K562 (cell line): ENCODE results near the gene TRPV5. TPM values are rescaled to one million over a fixed set of nuclear protein-coding genes. Genes with fewer than 3 reads are reported as not detected.
A peak's percentile ranks its signal among the peaks of the same experiment; 100 is the strongest.

Source experiments
- CREBBP ChIP-seq: IDR thresholded peaks from one replicate; pipeline ENCODE4 v1.6.1; 2012; ENCODE audit warnings: low read depth, mild to moderate bottlenecking, control low read depth, inconsistent platforms, low read length
- CREM ChIP-seq: IDR thresholded peaks from 2 replicates; pipeline ENCODE4 v1.6.1; 2014; ENCODE audit warnings: antibody characterized with exemption, low read depth
- E2F1 ChIP-seq: sonication (generic); formaldehyde crosslinking; IDR thresholded peaks from 2 replicates; pipeline ENCODE4 v1.8.1; 2023; ENCODE audit warnings: mild to moderate bottlenecking, missing genetic modification reagents, moderate library complexity
- GABPB2 ChIP-seq: fragments of 250-450 bp; sonication (Bioruptor Pico); conservative IDR thresholded peaks from 2 replicates; pipeline ENCODE4 v1.5.1; 2021; ENCODE audit warnings: mild to moderate bottlenecking
- NCOA2 ChIP-seq, 2 experiments: fragments of 450-650 bp; IDR thresholded peaks; 2 replicates each; pipeline ENCODE4 v1.6.1; 2018; ENCODE audit warnings: mild to moderate bottlenecking in 2 of 2, moderate library complexity in 1 of 2; ENCODE audit not compliant: partially characterized antibody in 2 of 2
- NCOA6 ChIP-seq: fragments of 450-650 bp; IDR thresholded peaks from 2 replicates; pipeline ENCODE4 v1.6.1; 2017; ENCODE audit warnings: mild to moderate bottlenecking
- NFIX ChIP-seq: fragments of 250-450 bp; sonication (Bioruptor Pico); IDR thresholded peaks from 2 replicates; pipeline ENCODE4 v1.4.0; 2020; ENCODE audit warnings: low read depth, mild to moderate bottlenecking, moderate library complexity
- NFRKB ChIP-seq: fragments of 450-650 bp; IDR thresholded peaks from 2 replicates; pipeline ENCODE4 v1.6.1; 2016; ENCODE audit warnings: low read depth
- NFXL1 ChIP-seq: fragments of 450-650 bp; formaldehyde crosslinking; IDR thresholded peaks from 2 replicates; pipeline ENCODE4 v1.4.0; 2021; ENCODE audit warnings: mild to moderate bottlenecking
- NR3C1 ChIP-seq: sonication (generic); formaldehyde crosslinking; IDR thresholded peaks from 2 replicates; pipeline ENCODE4 v1.8.1; 2022; ENCODE audit warnings: missing genetic modification reagents
- PHF21A ChIP-seq: fragments of 450-650 bp; IDR thresholded peaks from 2 replicates; pipeline ENCODE4 v1.6.1; 2017; ENCODE audit warnings: low read depth, borderline replicate concordance
- PTRF ChIP-seq: fragments of 450-650 bp; IDR thresholded peaks from 2 replicates; pipeline ENCODE4 v1.6.1; 2016; ENCODE audit warnings: mild to moderate bottlenecking, missing genetic modification characterization, missing compliant biosample characterization
- RNF2 ChIP-seq: sonication (generic); IDR thresholded peaks from 2 replicates; pipeline ENCODE4 v1.6.1; 2016
- TARDBP ChIP-seq: fragments of 450-650 bp; IDR thresholded peaks from 2 replicates; pipeline ENCODE4 v1.6.1; 2016
- TGIF2 ChIP-seq: sonication (generic); formaldehyde crosslinking; IDR thresholded peaks from 2 replicates; pipeline ENCODE4 v1.8.1; 2022; ENCODE audit warnings: mild to moderate bottlenecking, missing genetic modification reagents, moderate library complexity
- THRAP3 ChIP-seq: fragments of 450-650 bp; IDR thresholded peaks from 2 replicates; pipeline ENCODE4 v1.6.1; 2016; ENCODE audit warnings: mild to moderate bottlenecking, inconsistent platforms, borderline replicate concordance
- TRIM24 ChIP-seq, 2 experiments: fragments of 450-650 bp; IDR thresholded peaks; 2 replicates each; pipeline ENCODE4 v1.6.1; 2016
- U2AF1 ChIP-seq: fragments of 200-400 bp; formaldehyde crosslinking; optimal IDR thresholded peaks from 2 replicates; pipeline ENCODE3; 2017; ENCODE audit warnings: mild to moderate bottlenecking, low read depth, low read length, moderate library complexity
- ZBED1 ChIP-seq: IDR thresholded peaks from 2 replicates; pipeline ENCODE4 v1.6.1; 2014
- ZNF133 ChIP-seq: fragments of 250-450 bp; sonication (Bioruptor Pico); IDR thresholded peaks from 2 replicates; pipeline ENCODE4 v1.4.0; 2020; ENCODE audit warnings: mild to moderate bottlenecking
- ZNF445 ChIP-seq: fragments of 250-450 bp; sonication (Bioruptor Pico); IDR thresholded peaks from 2 replicates; pipeline ENCODE4 v1.4.0; 2020; ENCODE audit warnings: low read depth, mild to moderate bottlenecking, moderate library complexity
- ZNF518B ChIP-seq: fragments of 250-450 bp; sonication (Bioruptor Pico); IDR thresholded peaks from 2 replicates; pipeline ENCODE4 v1.5.0; 2021; ENCODE audit warnings: mild to moderate bottlenecking, moderate library complexity
- polyA plus RNA-seq, 8 experiments: library from polyadenylated mRNA; depleted of rRNA in 4 of 8; stranded (reverse) in 5 of 8; unstranded in 3 of 8; fragments of >200 nt; fragmentation: Nextera tagmentation in 2 of 8; fragmentation: Illumina TruSeq in 1 of 8; extraction: Ambion mirVana in 2 of 8; extraction: Trizol in 1 of 8; gene quantifications; 2 replicates each; pipeline versions ENCODE4 v1.2.1 to v1.2.3, GENCODE V29; 2011 to 2014; ENCODE audit warnings: inconsistent platforms in 1 of 8, missing spikeins in 1 of 8
- total RNA-seq, 7 experiments: library from RNA; depleted of rRNA in 6 of 7; stranded (reverse); fragments of >200 nt in 6 of 7; fragmentation: Illumina TruSeq in 2 of 7; extraction: Trizol in 2 of 7; gene quantifications; 2 replicates each; pipeline versions ENCODE4 v1.2.1 to v1.2.3, GENCODE V29; 2011 to 2021; ENCODE audit warnings: low replicate concordance in 1 of 7
- TF ChIP-seq, protein P1 (sequence below): fragments of 450-650 bp; conservative IDR thresholded peaks from 2 replicates; pipeline ENCODE4 v1.6.1; 2016; ENCODE audit warnings: missing genetic modification characterization, low read depth, mild to moderate bottlenecking, control low read depth, missing compliant biosample characterization

TRPV5 gene
- total and polyA plus RNA-seq, 9 of the 15 experiments (the other 6 are each of a cell fraction or from before 2014, with no cell fraction given): not detected

GRCh38 chr7:142956951-142957623, 23.5 kb upstream of the TRPV5 start (continued):
- TF ChIP-seq ZNF518B (CRISPR knock-in tag) (no peak), PHF21A (no peak; the same call in 1 of the 2 replicates), NFXL1 (no peak), TRIM24 (IDR thresholded peaks at IDR 0.05) (peak in 1 of 2 experiments; percentile 65; a peak in 3 of 4 replicates), NR3C1 (CRISPR knock-in tag) (no peak), NFIX (CRISPR knock-in tag) (no peak), CREBBP (no peak), NFRKB (no peak), THRAP3 (no peak), GABPB2 (CRISPR knock-in tag) (no peak), ZNF133 (no peak), TARDBP (no peak), CREM (no peak), NCOA6 (no peak), TGIF2 (no peak), NCOA2 (IDR thresholded peaks at IDR 0.05; ENCODE audit: partially characterized antibody in 2 of 2) (no peak), U2AF1 (no peak), ZBED1 (no peak), ZNF445 (CRISPR knock-in tag) (no peak), PTRF (tag) (no peak), E2F1 (no peak), RNF2 (no peak)
- TF ChIP-seq, protein P1, sequence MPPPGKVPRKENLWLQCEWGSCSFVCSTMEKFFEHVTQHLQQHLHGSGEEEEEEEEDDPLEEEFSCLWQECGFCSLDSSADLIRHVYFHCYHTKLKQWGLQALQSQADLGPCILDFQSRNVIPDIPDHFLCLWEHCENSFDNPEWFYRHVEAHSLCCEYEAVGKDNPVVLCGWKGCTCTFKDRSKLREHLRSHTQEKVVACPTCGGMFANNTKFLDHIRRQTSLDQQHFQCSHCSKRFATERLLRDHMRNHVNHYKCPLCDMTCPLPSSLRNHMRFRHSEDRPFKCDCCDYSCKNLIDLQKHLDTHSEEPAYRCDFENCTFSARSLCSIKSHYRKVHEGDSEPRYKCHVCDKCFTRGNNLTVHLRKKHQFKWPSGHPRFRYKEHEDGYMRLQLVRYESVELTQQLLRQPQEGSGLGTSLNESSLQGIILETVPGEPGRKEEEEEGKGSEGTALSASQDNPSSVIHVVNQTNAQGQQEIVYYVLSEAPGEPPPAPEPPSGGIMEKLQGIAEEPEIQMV (tag): no peak
